Keratinocyte (primary cell): Measurements from ENCODE around the gene EFCAB6.
A peak's percentile ranks its signal among the peaks of the same experiment; 100 is the strongest.

ENCODE experiments used
- CTCF ChIP-seq, 3 experiments: IDR thresholded peaks in 1 of 3; conservative IDR thresholded peaks in 1 of 3; optimal IDR thresholded peaks in 1 of 3; 2 replicates in 2 of 3; 3 replicates in 1 of 3; pipeline versions ENCODE3 to v1.5.1; 2011; ENCODE audit warnings: low read length in 3 of 3, mild to moderate bottlenecking in 3 of 3, moderate library complexity in 2 of 3, control low read depth in 1 of 3, inconsistent platforms in 1 of 3; ENCODE audit not compliant: insufficient read depth in 2 of 3; ENCODE audit errors: extremely low read depth in 1 of 3
- EZH2 ChIP-seq: IDR thresholded peaks from one replicate; pipeline ENCODE4 v1.6.1; 2012; ENCODE audit warnings: inconsistent platforms, mild to moderate bottlenecking, low read length, moderate library complexity

DNA sequence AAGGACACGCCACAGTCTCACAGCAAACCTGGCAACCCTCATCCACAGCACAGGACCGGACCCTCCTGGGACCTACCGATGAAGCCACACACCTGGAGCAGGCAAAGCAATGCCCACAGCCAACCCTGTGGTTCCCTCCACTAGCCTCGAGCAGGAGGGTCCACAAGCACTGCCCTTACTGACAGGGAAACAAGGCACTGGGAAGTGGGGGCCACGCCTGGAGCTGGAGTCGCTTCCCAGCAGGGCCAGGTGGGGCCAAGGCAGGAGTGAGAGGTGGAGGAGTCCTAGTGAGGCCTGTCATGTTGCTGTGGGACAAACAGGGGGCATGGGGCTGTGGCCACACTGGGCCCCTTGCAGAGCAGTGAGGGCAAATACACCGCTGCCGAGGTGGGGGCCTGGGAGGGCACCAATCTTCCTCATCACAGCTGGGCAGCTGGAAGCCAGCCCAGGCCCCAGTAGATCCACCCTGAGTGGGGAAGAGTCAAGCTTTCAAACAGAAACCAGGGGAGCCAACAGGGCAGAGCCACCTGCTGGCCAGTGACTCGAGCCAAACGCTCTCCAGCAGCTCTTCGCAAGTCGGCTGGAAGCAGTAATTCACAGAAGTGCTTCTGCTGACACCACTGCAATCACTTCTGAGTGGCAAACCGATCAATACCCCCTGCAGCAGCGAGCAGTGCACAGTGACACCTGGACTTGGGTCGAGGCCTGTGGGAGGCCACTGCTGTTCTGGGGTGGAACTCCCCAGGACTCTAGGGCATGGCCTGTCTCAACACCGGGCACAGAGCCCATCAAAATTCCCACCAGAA lies 36.5 kb upstream of the EFCAB6 start:
- TF ChIP-seq CTCF (optimal IDR thresholded peaks at IDR 0.05 in 1 of 3, IDR thresholded peaks at IDR 0.05 in 1 of 3, conservative IDR thresholded peaks at IDR 0.05 in 1 of 3; ENCODE audit: extremely low read depth in 1 of 3, insufficient read depth in 2 of 3, low read length in 3 of 3), result peak; percentile 9 to 48 (median 43)
- no peak for TF ChIP-seq EZH2
